ENCODE measurements around the gene ATP8A1.

ATP8A1 gene

DNA sequence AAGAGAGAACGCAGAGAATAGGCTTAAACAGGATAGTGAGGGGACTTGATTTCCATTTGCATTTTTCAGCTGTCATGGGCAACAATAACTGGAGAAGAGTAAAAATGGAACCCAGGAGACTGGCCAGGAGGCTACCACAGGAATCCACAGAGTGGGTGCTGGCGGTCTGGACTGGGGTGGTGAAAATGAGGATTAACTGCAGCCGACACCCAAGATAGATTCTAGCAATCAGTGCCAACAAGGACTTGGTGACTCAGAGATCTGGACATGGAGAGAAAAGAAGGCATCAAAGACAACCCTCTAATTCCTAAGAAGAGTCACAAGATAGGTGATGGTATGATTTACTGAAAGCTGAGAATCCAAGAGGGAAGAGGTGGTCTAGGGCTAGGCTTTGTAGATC lies 102.8 kb downstream of the ATP8A1 start:
- H3K27ac ChIP-seq: no peak overlapping the region

GRCh38 chr4:42549896-42550295 lies 107.0 kb downstream of the ATP8A1 start:
- TF ChIP-seq, protein P1, sequence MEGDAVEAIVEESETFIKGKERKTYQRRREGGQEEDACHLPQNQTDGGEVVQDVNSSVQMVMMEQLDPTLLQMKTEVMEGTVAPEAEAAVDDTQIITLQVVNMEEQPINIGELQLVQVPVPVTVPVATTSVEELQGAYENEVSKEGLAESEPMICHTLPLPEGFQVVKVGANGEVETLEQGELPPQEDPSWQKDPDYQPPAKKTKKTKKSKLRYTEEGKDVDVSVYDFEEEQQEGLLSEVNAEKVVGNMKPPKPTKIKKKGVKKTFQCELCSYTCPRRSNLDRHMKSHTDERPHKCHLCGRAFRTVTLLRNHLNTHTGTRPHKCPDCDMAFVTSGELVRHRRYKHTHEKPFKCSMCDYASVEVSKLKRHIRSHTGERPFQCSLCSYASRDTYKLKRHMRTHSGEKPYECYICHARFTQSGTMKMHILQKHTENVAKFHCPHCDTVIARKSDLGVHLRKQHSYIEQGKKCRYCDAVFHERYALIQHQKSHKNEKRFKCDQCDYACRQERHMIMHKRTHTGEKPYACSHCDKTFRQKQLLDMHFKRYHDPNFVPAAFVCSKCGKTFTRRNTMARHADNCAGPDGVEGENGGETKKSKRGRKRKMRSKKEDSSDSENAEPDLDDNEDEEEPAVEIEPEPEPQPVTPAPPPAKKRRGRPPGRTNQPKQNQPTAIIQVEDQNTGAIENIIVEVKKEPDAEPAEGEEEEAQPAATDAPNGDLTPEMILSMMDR (conservative IDR thresholded peaks at IDR 0.05): no peak
- TF ChIP-seq ZFX (IDR thresholded peaks at IDR 0.05): no peak
- H3K27ac ChIP-seq: no peak overlapping the region

More for the DNA sequence above, 102.8 kb downstream of the ATP8A1 start:
- TF ChIP-seq ZFX (IDR thresholded peaks at IDR 0.05): no peak
- TF ChIP-seq, protein P1 (conservative IDR thresholded peaks at IDR 0.05): no peak

- no peak for TF ChIP-seq ZFX (IDR thresholded peaks at IDR 0.05)
These were observed 109.1 kb downstream of the ATP8A1 start for GRCh38 chr4:42547805-42548204.

GRCh38 chr4:42543762-42544161 lies 113.1 kb downstream of the ATP8A1 start:
- TF ChIP-seq ZFX (IDR thresholded peaks at IDR 0.05): no peak
- TF ChIP-seq, protein P1 (conservative IDR thresholded peaks at IDR 0.05): no peak
- no peak overlapping the region for H3K27ac ChIP-seq

More at GRCh38 chr4:42547805-42548204, 109.1 kb downstream of the ATP8A1 start:
- no peak overlapping the region for H3K27ac ChIP-seq

GRCh38 chr4:42543126-42543525 lies 113.8 kb downstream of the ATP8A1 start:
- no peak for TF ChIP-seq ZFX (IDR thresholded peaks at IDR 0.05)
- TF ChIP-seq, protein P1 (conservative IDR thresholded peaks at IDR 0.05): no peak
- no peak overlapping the region for H3K27ac ChIP-seq

GRCh38 chr4:42541647-42542046 lies 115.3 kb downstream of the ATP8A1 start:
- TF ChIP-seq, protein P1 (conservative IDR thresholded peaks at IDR 0.05): no peak
- no peak for TF ChIP-seq ZFX (IDR thresholded peaks at IDR 0.05)
- H3K27ac ChIP-seq: no peak overlapping the region

- no peak overlapping the region for H3K27ac ChIP-seq
- TF ChIP-seq, protein P1 (conservative IDR thresholded peaks at IDR 0.05): no peak
- TF ChIP-seq ZFX (IDR thresholded peaks at IDR 0.05): no peak
These were observed 123.9 kb downstream of the ATP8A1 start for GRCh38 chr4:42533042-42533441.

DNA sequence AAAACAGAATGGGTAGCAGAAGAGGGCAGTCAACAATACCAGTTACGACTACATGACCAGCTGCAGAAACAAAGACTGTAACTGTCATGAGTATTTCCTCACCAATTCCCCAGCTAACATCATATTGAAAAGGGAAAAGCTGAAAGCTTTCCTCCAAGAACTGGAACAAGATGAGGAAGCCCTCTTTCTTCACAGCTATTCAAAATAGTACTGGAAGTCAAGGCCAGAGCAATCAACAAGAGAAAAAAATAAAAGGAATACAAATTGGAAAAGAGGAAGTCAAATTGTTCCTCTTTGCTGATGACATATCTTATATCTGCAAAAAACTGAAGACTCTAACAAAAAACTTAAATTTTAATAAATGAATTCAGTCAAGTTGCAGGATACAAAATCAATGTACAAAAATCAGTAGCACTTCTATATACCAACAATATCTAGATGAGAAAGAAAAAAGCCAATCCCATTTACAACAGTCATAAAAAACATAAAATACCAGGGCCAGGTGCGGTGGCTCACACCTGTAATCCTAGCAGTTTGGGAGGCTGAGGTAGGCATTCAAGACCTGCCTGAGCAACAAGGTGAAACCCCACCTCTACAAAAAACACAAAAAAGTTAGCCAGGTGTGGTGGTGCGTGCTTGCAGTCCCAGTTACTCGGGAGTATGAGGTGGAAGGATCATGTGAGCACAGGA lies 125.4 kb downstream of the ATP8A1 start:
- no peak for TF ChIP-seq ZFX (IDR thresholded peaks at IDR 0.05)
- TF ChIP-seq, protein P1 (conservative IDR thresholded peaks at IDR 0.05): no peak
- no peak overlapping the region for H3K27ac ChIP-seq
